Measurements from ENCODE around the gene C1QTNF12.
"Not testable (repeated sequence)": the region's sequence is repeated elsewhere in the genome, so short reads cannot be mapped to it uniquely, and the experiment has no call there.

Gene C1QTNF12

GRCh38 chr1:1253972-1254666, 7.6 kb upstream of the C1QTNF12 start:
- TF ChIP-seq, protein P1, sequence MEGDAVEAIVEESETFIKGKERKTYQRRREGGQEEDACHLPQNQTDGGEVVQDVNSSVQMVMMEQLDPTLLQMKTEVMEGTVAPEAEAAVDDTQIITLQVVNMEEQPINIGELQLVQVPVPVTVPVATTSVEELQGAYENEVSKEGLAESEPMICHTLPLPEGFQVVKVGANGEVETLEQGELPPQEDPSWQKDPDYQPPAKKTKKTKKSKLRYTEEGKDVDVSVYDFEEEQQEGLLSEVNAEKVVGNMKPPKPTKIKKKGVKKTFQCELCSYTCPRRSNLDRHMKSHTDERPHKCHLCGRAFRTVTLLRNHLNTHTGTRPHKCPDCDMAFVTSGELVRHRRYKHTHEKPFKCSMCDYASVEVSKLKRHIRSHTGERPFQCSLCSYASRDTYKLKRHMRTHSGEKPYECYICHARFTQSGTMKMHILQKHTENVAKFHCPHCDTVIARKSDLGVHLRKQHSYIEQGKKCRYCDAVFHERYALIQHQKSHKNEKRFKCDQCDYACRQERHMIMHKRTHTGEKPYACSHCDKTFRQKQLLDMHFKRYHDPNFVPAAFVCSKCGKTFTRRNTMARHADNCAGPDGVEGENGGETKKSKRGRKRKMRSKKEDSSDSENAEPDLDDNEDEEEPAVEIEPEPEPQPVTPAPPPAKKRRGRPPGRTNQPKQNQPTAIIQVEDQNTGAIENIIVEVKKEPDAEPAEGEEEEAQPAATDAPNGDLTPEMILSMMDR (IDR thresholded peaks at IDR 0.05; ENCODE audit: low read depth, low read length, missing control alignments) = no peak
- no peak overlapping the region for H3K4me3 ChIP-seq (replicated peaks; ENCODE audit: low read depth, low read length)
- DNase-seq (ENCODE audit: extremely low read depth, low read depth) = no peak

DNA sequence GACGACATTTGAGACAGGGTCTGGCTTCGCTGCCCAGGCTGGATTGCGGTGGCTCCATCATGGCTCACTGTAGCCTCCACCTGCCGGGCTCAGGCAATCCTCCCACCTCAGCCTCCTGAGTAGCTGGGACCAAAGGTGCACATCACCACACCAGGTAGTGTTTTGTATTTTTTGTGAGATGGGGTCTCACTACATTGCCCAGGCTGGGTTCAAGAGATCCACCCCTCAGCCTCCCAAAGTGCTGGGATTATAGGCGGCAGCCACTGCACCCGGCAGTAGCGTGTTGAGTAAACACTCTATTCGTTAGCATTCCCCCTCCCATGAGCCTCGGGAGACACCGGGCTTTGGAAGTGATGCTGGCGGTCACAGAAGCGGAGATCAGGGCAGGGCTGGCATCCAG, 6.8 kb upstream of the C1QTNF12 start:
- TF ChIP-seq, protein P1 (IDR thresholded peaks at IDR 0.05; ENCODE audit: low read depth, low read length, missing control alignments) = no peak
- DNase-seq (ENCODE audit: extremely low read depth, low read depth) = no peak
- H3K4me3 ChIP-seq (replicated peaks; ENCODE audit: low read depth, low read length) = no peak overlapping the region

DNA sequence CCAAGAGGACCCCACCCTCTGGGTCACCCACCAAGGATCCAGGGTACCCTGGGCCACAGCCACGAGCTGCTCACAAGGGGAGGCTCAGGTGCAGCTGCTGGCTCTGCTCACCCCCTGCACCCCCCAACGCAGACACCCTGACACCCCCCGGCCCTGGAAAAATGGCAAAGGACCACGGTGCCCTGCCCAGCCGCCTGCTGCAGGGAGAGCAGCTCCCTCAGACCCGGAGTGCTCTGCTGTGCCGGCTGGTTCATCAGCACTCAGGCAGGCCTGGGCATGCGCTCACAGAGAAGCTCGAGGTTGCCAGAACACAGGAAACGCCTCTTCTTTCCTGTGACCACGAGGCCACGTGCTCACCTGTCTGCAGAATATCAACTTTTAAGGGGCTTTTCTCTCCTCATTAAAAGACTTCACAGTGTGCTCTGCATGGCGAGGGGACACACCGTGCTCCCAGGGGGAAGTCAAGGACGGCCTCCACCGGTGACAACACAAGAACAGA, 4.3 kb upstream of the C1QTNF12 start:
- no peak overlapping the region for H3K4me3 ChIP-seq (replicated peaks; ENCODE audit: low read depth, low read length)
- TF ChIP-seq, protein P1 (IDR thresholded peaks at IDR 0.05; ENCODE audit: low read depth, low read length, missing control alignments) = no peak
- DNase-seq (ENCODE audit: extremely low read depth, low read depth) = peak; percentile 22

GRCh38 chr1:1248009-1248913, 1.7 kb upstream of the C1QTNF12 start:
- not testable (repeated sequence) for H3K4me3 ChIP-seq (replicated peaks; ENCODE audit: low read depth, low read length); DNase-seq (ENCODE audit: extremely low read depth, low read depth)

GRCh38 chr1:1247341-1247913, 905 bp upstream of the C1QTNF12 start:
- DNase-seq (ENCODE audit: extremely low read depth, low read depth) = no peak
- TF ChIP-seq, protein P1 (IDR thresholded peaks at IDR 0.05; ENCODE audit: low read depth, low read length, missing control alignments) = no peak
- no peak overlapping the region for H3K4me3 ChIP-seq (replicated peaks; ENCODE audit: low read depth, low read length)

DNA sequence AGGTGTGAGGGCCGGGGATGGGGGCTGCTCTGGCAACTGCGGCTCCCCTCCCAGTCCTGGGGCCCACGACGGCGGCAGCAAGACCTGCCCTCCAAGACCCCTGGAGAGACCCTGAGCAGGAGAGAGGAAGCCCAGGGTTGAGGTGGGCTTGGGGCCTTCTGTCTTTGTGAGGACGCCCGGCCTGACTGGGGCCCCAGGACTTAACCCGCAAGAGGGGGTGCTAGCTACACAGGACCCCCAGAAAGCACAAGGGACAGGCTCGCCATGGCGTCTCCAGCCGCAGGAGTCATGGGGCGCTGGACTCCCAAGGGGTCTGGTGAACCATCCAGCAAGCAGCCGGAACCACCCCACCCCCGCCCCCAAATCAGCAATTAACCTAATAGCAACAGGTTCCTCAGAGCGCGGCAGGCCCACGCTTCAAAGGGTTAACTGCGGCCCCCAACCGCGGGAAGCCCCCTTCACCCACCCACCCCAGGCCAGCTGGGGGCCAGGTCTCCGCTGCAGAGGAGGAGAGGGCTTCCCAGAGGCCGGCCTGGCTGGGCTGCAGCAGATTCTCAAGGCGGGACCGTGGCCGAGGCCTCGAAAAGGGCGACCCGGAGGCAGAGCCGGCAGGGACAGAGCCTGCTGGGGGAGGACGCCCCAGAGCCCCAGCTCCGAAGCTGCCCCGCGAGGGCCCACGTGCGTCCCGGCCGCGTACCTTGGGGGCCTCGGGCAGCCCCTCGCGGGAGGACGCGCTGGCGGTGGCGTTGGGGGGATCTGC, 525 bp downstream of the C1QTNF12 start:
- no peak overlapping the region for H3K4me3 ChIP-seq (replicated peaks; ENCODE audit: low read depth, low read length)
- DNase-seq (ENCODE audit: extremely low read depth, low read depth) = no peak
- TF ChIP-seq, protein P1 (IDR thresholded peaks at IDR 0.05; ENCODE audit: low read depth, low read length, missing control alignments) = no peak
